HepG2 (cell line): ENCODE measurements around the gene FAIM2. TPM values are rescaled to one million over a fixed set of nuclear protein-coding genes. Genes with fewer than 3 reads are reported as not detected.

ENCODE experiments used
- ATAC-seq: fragments of 200-7000 bp; cut with Tn5 transposase; 3 replicates; pipeline ENCODE4 v1.9.1; 2020; ENCODE audit warnings: mild to moderate bottlenecking, moderate library complexity
- BruUV-seq: library from RNA; stranded (reverse); fragments of 400-500 nt; replicated peaks from 2 replicates; lab custom pipeline; 2021; lab: Mats Ljungman, UMichigan
- CTCF ChIA-PET: fragments of 300-600 bp; formaldehyde crosslinking; extraction: SDS; loops from one replicate; lab custom pipeline; 2021; ENCODE audit warnings: low total read pairs, inconsistent platforms, low intra/inter-chr PET ratio; lab: Yijun Ruan, JAX
- POLR2A ChIA-PET: fragments of 350-600 bp; sonication (Branson Sonifier 250); formaldehyde crosslinking; loops from one replicate; lab custom pipeline; 2020; ENCODE audit warnings: antibody characterized with exemption, inconsistent platforms; lab: Yijun Ruan, JAX
- DNase-seq: peaks from one replicate; pipeline ENCODE4 v3.0.0-alpha.2; 2015; ENCODE audit warnings: low spot score
- FAIRE-seq: peaks from 3 replicates; lab custom pipeline; 2011; peaks lifted over from hg19 to GRCh38; lab: Jason Lieb, UNC
- H2AFZ ChIP-seq: one replicate; pipeline ENCODE4 v1.6.1; 2011; ENCODE audit warnings: low read length, inconsistent platforms
- H3K27ac ChIP-seq: fragments of 300-600 bp; 3 replicates; pipeline ENCODE4 v1.8.0; 2011; ENCODE audit warnings: mixed run types, mild to moderate bottlenecking, mixed read lengths, low read length, inconsistent platforms; ENCODE audit not compliant: insufficient read depth; ENCODE audit errors: extremely low read length
- H3K27me3 ChIP-seq, 2 experiments: fragments of 200-600 bp in 1 of 2; 2 replicates in 1 of 2; 3 replicates in 1 of 2; pipeline versions ENCODE4 v1.6.0 to v1.8.0; 2011; ENCODE audit warnings: low read length in 2 of 2, mild to moderate bottlenecking in 2 of 2, moderate library complexity in 2 of 2, inconsistent platforms in 1 of 2; ENCODE audit not compliant: insufficient read depth in 2 of 2, control insufficient read depth in 1 of 2
- H3K36me3 ChIP-seq, 2 experiments: fragments of 200-600 bp in 1 of 2; replicated peaks in 1 of 2; 2 replicates in 1 of 2; 3 replicates in 1 of 2; pipeline versions ENCODE4 v1.5.1 to v1.8.0; 2011; ENCODE audit warnings: low read length in 2 of 2, inconsistent platforms in 1 of 2; ENCODE audit not compliant: insufficient read depth in 2 of 2, control insufficient read depth in 1 of 2
- H3K4me1 ChIP-seq: 2 replicates; pipeline ENCODE4 v1.5.1; 2012; ENCODE audit warnings: low read length, inconsistent platforms; ENCODE audit not compliant: insufficient read depth
- H3K4me2 ChIP-seq: 2 replicates; pipeline ENCODE4 v1.6.0; 2011; ENCODE audit warnings: low read depth, low read length, inconsistent platforms
- H3K4me3 ChIP-seq, 3 experiments: fragments of 200-600 bp in 1 of 3; sonication (generic), shearing (Covaris generic) in 1 of 3; replicated peaks in 1 of 3; 2 replicates each; pipeline ENCODE4 v1.5.1; 2011 to 2016; ENCODE audit warnings: low read length in 3 of 3, inconsistent platforms in 2 of 3, low read depth in 2 of 3, mild to moderate bottlenecking in 2 of 3, control low read depth in 1 of 3, mixed read lengths in 1 of 3; ENCODE audit not compliant: insufficient read depth in 1 of 3
- H3K79me2 ChIP-seq: one replicate; pipeline ENCODE4 v1.6.1; 2011; ENCODE audit warnings: low read length, inconsistent platforms; ENCODE audit not compliant: insufficient read depth
- H3K9ac ChIP-seq: 2 replicates; pipeline ENCODE4 v1.6.0; 2011; ENCODE audit warnings: mild to moderate bottlenecking, low read depth, low read length, inconsistent platforms; ENCODE audit not compliant: insufficient read depth
- H3K9me3 ChIP-seq: 2 replicates; pipeline ENCODE4 v1.5.1; 2012; ENCODE audit warnings: mild to moderate bottlenecking, low read length
- H4K20me1 ChIP-seq: 2 replicates; pipeline ENCODE4 v1.6.0; 2011; ENCODE audit warnings: inconsistent platforms, mild to moderate bottlenecking, low read length, moderate library complexity; ENCODE audit not compliant: insufficient read depth
- BCLAF1 ChIP-seq: fragments of 450-650 bp; IDR thresholded peaks from 2 replicates; pipeline ENCODE4 v1.6.1; 2017; ENCODE audit warnings: mild to moderate bottlenecking
- MYPOP ChIP-seq: sonication (generic); formaldehyde crosslinking; IDR thresholded peaks from 2 replicates; pipeline ENCODE4 v1.8.1; 2023; ENCODE audit warnings: mild to moderate bottlenecking, moderate library complexity, missing genetic modification reagents
- ZNF878 ChIP-seq: sonication (generic); formaldehyde crosslinking; IDR thresholded peaks from 2 replicates; pipeline ENCODE4 v1.8.1; 2023; ENCODE audit warnings: mild to moderate bottlenecking, missing genetic modification reagents, moderate library complexity
- WGBS: methylation state at CpG from one replicate; pipeline ENCODE4 v1.1.6; 2017; ENCODE audit warnings: low lambda C conversion rate; 5-methylcytosine and 5-hydroxymethylcytosine counted together
- in situ Hi-C: cut with HindIII; loops from 2 replicates; pipeline ENCODE4 v1.10.0; 2017; ENCODE audit warnings: low pct_unique_long_range_greater_than_20kb; ENCODE audit not compliant: extremely low pct_ligation_motif_present
- intact Hi-C: fragments of 100-400 bp; cut with micrococcal nuclease; formaldehyde crosslinking; loops from one replicate; pipeline ENCODE4 v1.10.0; 2022; ENCODE audit not compliant: unreplicated experiment
- polyA plus RNA-seq, 8 experiments: library from polyadenylated mRNA; depleted of rRNA in 3 of 8; stranded (reverse) in 7 of 8; unstranded in 1 of 8; fragments of >200 nt; fragmentation: Illumina TruSeq in 4 of 8; extraction: Trizol in 4 of 8; gene quantifications; 2 replicates each; pipeline versions ENCODE4 v1.2.1 to v1.2.3, GENCODE V29; 2011 to 2016; ENCODE audit warnings: low read depth in 4 of 8, missing spikeins in 1 of 8, mixed read lengths in 1 of 8; ENCODE audit not compliant: insufficient read depth in 1 of 8
- total RNA-seq, 5 experiments: library from RNA; depleted of rRNA; stranded (reverse); fragments of >200 nt; fragmentation: Illumina TruSeq; extraction: Trizol; gene quantifications; 2 replicates each; pipeline ENCODE4 v1.2.3, GENCODE V29; 2016; ENCODE audit warnings: low read depth in 1 of 5

The FAIM2 gene
- total and polyA plus RNA-seq, 2 of the 13 experiments (the other 11 are each of a cell fraction or from before 2014, with no cell fraction given): not detected

GRCh38 chr12:49843411-49843810 lies 60.3 kb downstream of the FAIM2 start:
- Histone ChIP-seq H3K36me3 (no peaks in the 10 kb centered on the region), H3K79me2 (peaks cover 7% of the 10 kb centered on the region), H3K27ac (peak overlapping the region; percentile 92), H2AFZ (peak overlapping the region; percentile 84), H3K4me3 (peak overlapping the region; percentile 94 to 99 (median 97); a peak in 5 of 6 replicates), H3K27me3 (peaks cover 2 to 10% of the 10 kb centered on the region in 2 experiments; a peak in 2 of 5 replicates), H3K9ac (peak overlapping the region; percentile 93), H3K4me2 (peak overlapping the region; percentile 96), H3K4me1 (peaks cover 19% of the 10 kb centered on the region), H3K9me3 (no peaks in the 10 kb centered on the region), H4K20me1 (no peaks in the 10 kb centered on the region)
- ChIA-PET POLR2A (interaction anchor here (0.7 to 2.1 kb wide), 14 partner anchors 8 to 579 kb away, joined by 3 to 39 read pairs (median 4); partner anchors contain the start of genes NCKAP5L, PRPF40B and TMBIM6), CTCF (no interaction called here)
- DNase-seq (no peak), ATAC-seq (no peak), FAIRE-seq (no peak)
- BruUV-seq: no TSS peak
- in situ Hi-C loops: no loop called here
- 94% methylated on average over 7 of the region's 7 CpGs for WGBS
- TF ChIP-seq MYPOP (CRISPR knock-in tag) (peak; percentile 19; the same call in 1 of the 2 replicates), BCLAF1 (no peak), ZNF878 (CRISPR knock-in tag) (0 out of 2 replicates have a peak, but pooled peaks have one; percentile 6)
- TF ChIP-seq, all 625 proteins: peak for 2
- intact Hi-C loops: no loop called here
